ENCODE results near the gene NKTR.

NKTR gene

GRCh38 chr3:42633544-42633943 is 33.1 kb downstream of the NKTR start:
- Histone ChIP-seq H3K4me3 (ENCODE audit: low read length) (no peak overlapping the region), H3K9me3 (ENCODE audit: control insufficient read depth, low read length) (no peaks in the 10 kb centered on the region), H3K4me1 (ENCODE audit: control insufficient read depth, insufficient read depth, low read length) (peaks cover 15% of the 10 kb centered on the region), H3K36me3 (ENCODE audit: control insufficient read depth, insufficient read depth, low read length, severe bottlenecking) (peaks cover 90% of the 10 kb centered on the region), H3K27me3 (replicated peaks; ENCODE audit: control insufficient read depth, insufficient read depth, low read length) (no peaks in the 10 kb centered on the region), H3K9ac (ENCODE audit: low read length) (no peak overlapping the region)
- DNase-seq (ENCODE audit: low read depth), result no peak

- Histone ChIP-seq H3K4me1 (ENCODE audit: control insufficient read depth, insufficient read depth, low read length) (peaks cover 15% of the 10 kb centered on the region), H3K36me3 (ENCODE audit: control insufficient read depth, insufficient read depth, low read length, severe bottlenecking) (peaks cover 96% of the 10 kb centered on the region), H3K9ac (ENCODE audit: low read length) (no peak overlapping the region), H3K27me3 (replicated peaks; ENCODE audit: control insufficient read depth, insufficient read depth, low read length) (no peaks in the 10 kb centered on the region), H3K9me3 (ENCODE audit: control insufficient read depth, low read length) (no peaks in the 10 kb centered on the region), H3K4me3 (ENCODE audit: low read length) (no peak overlapping the region)
- DNase-seq (ENCODE audit: low read depth), result peak; percentile 11
Observed at GRCh38 chr3:42635111-42635510, 34.6 kb downstream of the NKTR start.

GRCh38 chr3:42637001-42637400 is 36.5 kb downstream of the NKTR start:
- no peak for DNase-seq (ENCODE audit: low read depth)

GRCh38 chr3:42638339-42638842 is 37.9 kb downstream of the NKTR start:
- Histone ChIP-seq H3K4me3 (ENCODE audit: low read length) (peak overlapping the region; percentile 25), H3K4me1 (ENCODE audit: control insufficient read depth, insufficient read depth, low read length) (no peaks in the 10 kb centered on the region), H3K36me3 (ENCODE audit: control insufficient read depth, insufficient read depth, low read length, severe bottlenecking) (peaks cover 94% of the 10 kb centered on the region), H3K27me3 (replicated peaks; ENCODE audit: control insufficient read depth, insufficient read depth, low read length) (no peaks in the 10 kb centered on the region), H3K9ac (ENCODE audit: low read length) (no peak overlapping the region), H3K9me3 (ENCODE audit: control insufficient read depth, low read length) (no peaks in the 10 kb centered on the region)
- no peak for DNase-seq (ENCODE audit: low read depth)

More at GRCh38 chr3:42637001-42637400, 36.5 kb downstream of the NKTR start:
- peaks cover 93% of the 10 kb centered on the region for H3K36me3 ChIP-seq (ENCODE audit: control insufficient read depth, insufficient read depth, low read length, severe bottlenecking)
- H3K4me3 ChIP-seq (ENCODE audit: low read length), result no peak overlapping the region
- H3K9me3 ChIP-seq (ENCODE audit: control insufficient read depth, low read length), result no peaks in the 10 kb centered on the region
- no peak overlapping the region for H3K9ac ChIP-seq (ENCODE audit: low read length)
- no peaks in the 10 kb centered on the region for H3K27me3 ChIP-seq (replicated peaks; ENCODE audit: control insufficient read depth, insufficient read depth, low read length)
- H3K4me1 ChIP-seq (ENCODE audit: control insufficient read depth, insufficient read depth, low read length), result no peaks in the 10 kb centered on the region

GRCh38 chr3:42639192-42639591 is 38.7 kb downstream of the NKTR start:
- DNase-seq (ENCODE audit: low read depth), result no peak
- Histone ChIP-seq H3K4me1 (ENCODE audit: control insufficient read depth, insufficient read depth, low read length) (no peaks in the 10 kb centered on the region), H3K9ac (ENCODE audit: low read length) (no peak overlapping the region), H3K36me3 (ENCODE audit: control insufficient read depth, insufficient read depth, low read length, severe bottlenecking) (peaks cover 94% of the 10 kb centered on the region), H3K9me3 (ENCODE audit: control insufficient read depth, low read length) (no peaks in the 10 kb centered on the region), H3K27me3 (replicated peaks; ENCODE audit: control insufficient read depth, insufficient read depth, low read length) (no peaks in the 10 kb centered on the region), H3K4me3 (ENCODE audit: low read length) (no peak overlapping the region)

- Histone ChIP-seq H3K9ac (ENCODE audit: low read length) (no peak overlapping the region), H3K27me3 (replicated peaks; ENCODE audit: control insufficient read depth, insufficient read depth, low read length) (no peaks in the 10 kb centered on the region), H3K4me3 (ENCODE audit: low read length) (no peak overlapping the region), H3K4me1 (ENCODE audit: control insufficient read depth, insufficient read depth, low read length) (no peaks in the 10 kb centered on the region), H3K36me3 (ENCODE audit: control insufficient read depth, insufficient read depth, low read length, severe bottlenecking) (peaks cover 94% of the 10 kb centered on the region), H3K9me3 (ENCODE audit: control insufficient read depth, low read length) (no peaks in the 10 kb centered on the region)
- DNase-seq (ENCODE audit: low read depth), result no peak
Observed at GRCh38 chr3:42640129-42640528, 39.6 kb downstream of the NKTR start.

GRCh38 chr3:42640771-42641370 is 40.4 kb downstream of the NKTR start:
- Histone ChIP-seq H3K27me3 (replicated peaks; ENCODE audit: control insufficient read depth, insufficient read depth, low read length) (no peaks in the 10 kb centered on the region), H3K4me1 (ENCODE audit: control insufficient read depth, insufficient read depth, low read length) (no peaks in the 10 kb centered on the region), H3K36me3 (ENCODE audit: control insufficient read depth, insufficient read depth, low read length, severe bottlenecking) (peaks cover 95% of the 10 kb centered on the region), H3K9me3 (ENCODE audit: control insufficient read depth, low read length) (no peaks in the 10 kb centered on the region), H3K9ac (ENCODE audit: low read length) (no peak overlapping the region), H3K4me3 (ENCODE audit: low read length) (no peak overlapping the region)
- no peak for DNase-seq (ENCODE audit: low read depth)

GRCh38 chr3:42647821-42648459 is 47.5 kb downstream of the NKTR start:
- no peaks in the 10 kb centered on the region for H3K27me3 ChIP-seq (replicated peaks; ENCODE audit: control insufficient read depth, insufficient read depth, low read length)

GRCh38 chr3:42649006-42649405 is 48.5 kb downstream of the NKTR start:
- Histone ChIP-seq H3K9ac (ENCODE audit: low read length) (no peak overlapping the region), H3K27me3 (replicated peaks; ENCODE audit: control insufficient read depth, insufficient read depth, low read length) (no peaks in the 10 kb centered on the region), H3K4me3 (ENCODE audit: low read length) (no peak overlapping the region), H3K9me3 (ENCODE audit: control insufficient read depth, low read length) (no peaks in the 10 kb centered on the region), H3K36me3 (ENCODE audit: control insufficient read depth, insufficient read depth, low read length, severe bottlenecking) (peaks cover 62% of the 10 kb centered on the region), H3K4me1 (ENCODE audit: control insufficient read depth, insufficient read depth, low read length) (peaks cover 47% of the 10 kb centered on the region)
- no peak for DNase-seq (ENCODE audit: low read depth)

More at GRCh38 chr3:42647821-42648459, 47.5 kb downstream of the NKTR start:
- no peak for DNase-seq (ENCODE audit: low read depth)
- Histone ChIP-seq H3K9me3 (ENCODE audit: control insufficient read depth, low read length) (no peaks in the 10 kb centered on the region), H3K4me3 (ENCODE audit: low read length) (no peak overlapping the region), H3K4me1 (ENCODE audit: control insufficient read depth, insufficient read depth, low read length) (peaks cover 43% of the 10 kb centered on the region), H3K9ac (ENCODE audit: low read length) (peak overlapping the region; percentile 2), H3K36me3 (ENCODE audit: control insufficient read depth, insufficient read depth, low read length, severe bottlenecking) (peaks cover 73% of the 10 kb centered on the region)

GRCh38 chr3:42649783-42650182 is 49.3 kb downstream of the NKTR start:
- no peaks in the 10 kb centered on the region for H3K9me3 ChIP-seq (ENCODE audit: control insufficient read depth, low read length)
- H3K9ac ChIP-seq (ENCODE audit: low read length), result no peak overlapping the region
- peaks cover 54% of the 10 kb centered on the region for H3K36me3 ChIP-seq (ENCODE audit: control insufficient read depth, insufficient read depth, low read length, severe bottlenecking)
- no peak overlapping the region for H3K4me3 ChIP-seq (ENCODE audit: low read length)
- DNase-seq (ENCODE audit: low read depth), result no peak
- H3K4me1 ChIP-seq (ENCODE audit: control insufficient read depth, insufficient read depth, low read length), result peaks cover 47% of the 10 kb centered on the region
- no peaks in the 10 kb centered on the region for H3K27me3 ChIP-seq (replicated peaks; ENCODE audit: control insufficient read depth, insufficient read depth, low read length)

GRCh38 chr3:42651248-42652091 is 51.0 kb downstream of the NKTR start:
- H3K9me3 ChIP-seq (ENCODE audit: control insufficient read depth, low read length), result no peaks in the 10 kb centered on the region
- H3K4me3 ChIP-seq (ENCODE audit: low read length), result peak overlapping the region; percentile 82
- peak; percentile 76 for DNase-seq (ENCODE audit: low read depth)
- no peaks in the 10 kb centered on the region for H3K27me3 ChIP-seq (replicated peaks; ENCODE audit: control insufficient read depth, insufficient read depth, low read length)
- peaks cover 38% of the 10 kb centered on the region for H3K36me3 ChIP-seq (ENCODE audit: control insufficient read depth, insufficient read depth, low read length, severe bottlenecking)
- peak overlapping the region; percentile 95 for H3K9ac ChIP-seq (ENCODE audit: low read length)
- H3K4me1 ChIP-seq (ENCODE audit: control insufficient read depth, insufficient read depth, low read length), result peaks cover 59% of the 10 kb centered on the region
